A549 (cell line): ENCODE results near the gene KLHDC3. TPM values are rescaled to one million over a fixed set of nuclear protein-coding genes. Genes with fewer than 3 reads are reported as not detected.

Experiments
- ATAC-seq, 2 experiments: fragments of 200-7000 bp in 1 of 2; fragments of >200 bp in 1 of 2; cut with Nextera tagmentation in 1 of 2; cut with Tn5 transposase in 1 of 2; 3 replicates each; pipeline versions ENCODE4 v1.8.0 to v1.9.1; 2018 to 2020; ENCODE audit warnings: mild to moderate bottlenecking in 1 of 2, moderate library complexity in 1 of 2
- CTCF ChIA-PET: fragments of 300-600 bp; sonication (Branson Sonifier 250); formaldehyde crosslinking; extraction: SDS; loops from one replicate; lab custom pipeline; 2021; ENCODE audit warnings: antibody characterized with exemption, inconsistent platforms; lab: Yijun Ruan, JAX
- POLR2A ChIA-PET: fragments of 350-600 bp; formaldehyde crosslinking; extraction: SDS; loops from one replicate; lab custom pipeline; 2021; ENCODE audit warnings: antibody characterized with exemption, inconsistent platforms; lab: Yijun Ruan, JAX
- DNase-seq, 2 experiments: peaks; one replicate each; pipeline versions ENCODE4 v3.0.0 to v3.0.0-alpha.2; 2011 to 2016; ENCODE audit warnings: low read depth in 1 of 2, low spot score in 1 of 2
- FAIRE-seq: peaks from 2 replicates; lab custom pipeline; 2011; peaks lifted over from hg19 to GRCh38; lab: Jason Lieb, UNC
- H3K27ac ChIP-seq, 2 experiments: fragments of >200 bp; sonication (Bioruptor Twin); formaldehyde crosslinking; 3 replicates each; pipeline ENCODE4 v1.5.1; 2016 to 2017
- H3K4me1 ChIP-seq: fragments of >200 bp; sonication (Bioruptor Twin); formaldehyde crosslinking; 3 replicates; pipeline ENCODE4 v1.6.1; 2016
- H3K4me2 ChIP-seq: fragments of >200 bp; sonication (Bioruptor Twin); formaldehyde crosslinking; 3 replicates; pipeline ENCODE4 v1.6.1; 2016
- H3K4me3 ChIP-seq: fragments of >200 bp; sonication (Bioruptor Twin); formaldehyde crosslinking; 3 replicates; pipeline ENCODE4 v1.5.1; 2016
- H3K9me3 ChIP-seq: fragments of >200 bp; sonication (Bioruptor Twin); formaldehyde crosslinking; 3 replicates; pipeline ENCODE4 v1.6.1; 2016
- BHLHE40 ChIP-seq: IDR thresholded peaks from 2 replicates; pipeline ENCODE4 v1.6.1; 2012; ENCODE audit warnings: low read depth, low read length, inconsistent platforms
- CBX2 ChIP-seq: fragments of 200-600 bp; sonication (generic); IDR thresholded peaks from 2 replicates; pipeline ENCODE4 v1.6.1; 2016; ENCODE audit warnings: low read depth, mild to moderate bottlenecking, borderline replicate concordance
- EHF ChIP-seq: fragments of 250-450 bp; sonication (Bioruptor Pico); IDR thresholded peaks from 2 replicates; pipeline ENCODE4 v1.5.0; 2020; ENCODE audit warnings: mild to moderate bottlenecking
- ESRRA ChIP-seq: fragments of 150-350 bp; IDR thresholded peaks from 2 replicates; pipeline ENCODE4 v1.6.1; 2014; ENCODE audit warnings: mild to moderate bottlenecking, low read length, borderline replicate concordance
- FOXS1 ChIP-seq: fragments of 250-450 bp; sonication (Bioruptor Pico); IDR thresholded peaks from 2 replicates; pipeline ENCODE4 v1.5.0; 2020; ENCODE audit warnings: mild to moderate bottlenecking, moderate library complexity
- HEYL ChIP-seq: fragments of 250-450 bp; sonication (Bioruptor Pico); IDR thresholded peaks from 2 replicates; pipeline ENCODE4 v1.8.0; 2021; ENCODE audit warnings: mild to moderate bottlenecking, moderate library complexity
- HOXA7 ChIP-seq: fragments of 250-450 bp; sonication (Bioruptor Pico); IDR thresholded peaks from 2 replicates; pipeline ENCODE4 v1.5.0; 2020; ENCODE audit warnings: mild to moderate bottlenecking, moderate library complexity
- JUN ChIP-seq, 2 experiments: fragments of >200 bp; sonication (Bioruptor Twin); formaldehyde crosslinking; IDR thresholded peaks; 2 replicates in 1 of 2; 3 replicates in 1 of 2; pipeline ENCODE4 v1.6.1; 2016 to 2017
- KDM1A ChIP-seq: fragments of 200-600 bp; sonication (generic); IDR thresholded peaks from 2 replicates; pipeline ENCODE4 v1.6.1; 2016; ENCODE audit warnings: low read depth, mild to moderate bottlenecking
- MAZ ChIP-seq: fragments of 150-350 bp; IDR thresholded peaks from 2 replicates; pipeline ENCODE4 v1.6.1; 2014; ENCODE audit warnings: antibody characterized with exemption, low read depth, low read length, borderline replicate concordance
- NPAS2 ChIP-seq: fragments of 250-450 bp; sonication (Bioruptor Pico); IDR thresholded peaks from 2 replicates; pipeline ENCODE4 v1.8.0; 2022; ENCODE audit warnings: mild to moderate bottlenecking, moderate library complexity, borderline replicate concordance
- NR3C1 ChIP-seq: fragments of >200 bp; sonication (Bioruptor Twin); formaldehyde crosslinking; IDR thresholded peaks from 3 replicates; pipeline ENCODE4 v1.6.1; 2017
- RAD21 ChIP-seq, 2 experiments: fragments of >200 bp in 1 of 2; sonication (Bioruptor Twin) in 1 of 2; formaldehyde crosslinking in 1 of 2; IDR thresholded peaks in 1 of 2; conservative IDR thresholded peaks in 1 of 2; 2 replicates in 1 of 2; 3 replicates in 1 of 2; pipeline ENCODE4 v1.6.1; 2012 to 2018; ENCODE audit warnings: inconsistent platforms in 1 of 2
- RCOR1 ChIP-seq: fragments of 150-350 bp; IDR thresholded peaks from 2 replicates; pipeline ENCODE4 v1.6.1; 2014; ENCODE audit warnings: antibody characterized with exemption, low read length, low read depth
- RFX5 ChIP-seq: fragments of 450-650 bp; IDR thresholded peaks from 2 replicates; pipeline ENCODE4 v1.7.1; 2014; ENCODE audit warnings: antibody characterized with exemption, mild to moderate bottlenecking, moderate library complexity
- SREBF2 ChIP-seq: fragments of 450-650 bp; IDR thresholded peaks from 2 replicates; pipeline ENCODE4 v1.6.1; 2014; ENCODE audit warnings: mild to moderate bottlenecking, moderate library complexity
- TFCP2L1 ChIP-seq: fragments of 250-450 bp; sonication (Bioruptor Pico); IDR thresholded peaks from 2 replicates; pipeline ENCODE4 v1.5.0; 2021; ENCODE audit warnings: mild to moderate bottlenecking
- ZFP36 ChIP-seq: fragments of 450-650 bp; IDR thresholded peaks from 2 replicates; pipeline ENCODE4 v1.6.1; 2014; ENCODE audit warnings: borderline replicate concordance; ENCODE audit not compliant: partially characterized antibody
- ZNF302 ChIP-seq: fragments of 250-450 bp; sonication (Bioruptor Pico); IDR thresholded peaks from 2 replicates; pipeline ENCODE4 v1.9.0; 2021; ENCODE audit warnings: inconsistent platforms, mild to moderate bottlenecking, moderate library complexity
- ZSCAN20 ChIP-seq: fragments of 250-450 bp; sonication (Bioruptor Pico); IDR thresholded peaks from 2 replicates; pipeline ENCODE4 v1.8.0; 2022; ENCODE audit warnings: mild to moderate bottlenecking, moderate library complexity
- WGBS: methylation state at CpG from one replicate; pipeline ENCODE4 v1.1.6; 2017; ENCODE audit errors: missing lambda C conversion rate; 5-methylcytosine and 5-hydroxymethylcytosine counted together
- polyA plus RNA-seq, 4 experiments: library from polyadenylated mRNA; depleted of rRNA in 3 of 4; stranded (reverse); fragments of >200 nt; fragmentation: RNase III in 1 of 4; extraction: RNeasy Plus Mini Kit Qiagen cat#74134 plus additional on column Dnase treatment in 1 of 4; gene quantifications; 2 replicates in 3 of 4; 3 replicates in 1 of 4; pipeline ENCODE4 v1.2.3, GENCODE V29; 2011 to 2017
- TF ChIP-seq, protein P1 (sequence below): fragments of 200-600 bp; sonication (generic); IDR thresholded peaks from 2 replicates; pipeline ENCODE4 v1.6.1; 2016; ENCODE audit warnings: antibody characterized with exemption, mild to moderate bottlenecking, moderate library complexity
- TF ChIP-seq, protein P2 (sequence below): fragments of 450-650 bp; IDR thresholded peaks from 2 replicates; pipeline ENCODE4 v1.6.1; 2014; ENCODE audit warnings: antibody characterized with exemption
- TF ChIP-seq, protein P3 (sequence below): fragments of >200 bp; sonication (Bioruptor Twin); formaldehyde crosslinking; IDR thresholded peaks from 2 replicates; pipeline ENCODE4 v1.6.1; 2016
- TF ChIP-seq, protein P4 (sequence below): fragments of 250-450 bp; sonication (Bioruptor Pico); IDR thresholded peaks from 2 replicates; pipeline ENCODE4 v1.5.0; 2021; ENCODE audit warnings: mild to moderate bottlenecking, moderate library complexity, borderline replicate concordance
- TF ChIP-seq, protein P5 (sequence below): IDR thresholded peaks from 2 replicates; pipeline ENCODE4 v1.6.1; 2012; ENCODE audit warnings: low read depth, borderline replicate concordance
- TF ChIP-seq, protein P6 (sequence below): IDR thresholded peaks from 2 replicates; pipeline ENCODE4 v1.6.1; 2012

The KLHDC3 gene
- polyA plus RNA-seq, 2 of the 4 experiments (the other 2 are of a cell fraction) = 18.8 to 28.0 TPM

DNA sequence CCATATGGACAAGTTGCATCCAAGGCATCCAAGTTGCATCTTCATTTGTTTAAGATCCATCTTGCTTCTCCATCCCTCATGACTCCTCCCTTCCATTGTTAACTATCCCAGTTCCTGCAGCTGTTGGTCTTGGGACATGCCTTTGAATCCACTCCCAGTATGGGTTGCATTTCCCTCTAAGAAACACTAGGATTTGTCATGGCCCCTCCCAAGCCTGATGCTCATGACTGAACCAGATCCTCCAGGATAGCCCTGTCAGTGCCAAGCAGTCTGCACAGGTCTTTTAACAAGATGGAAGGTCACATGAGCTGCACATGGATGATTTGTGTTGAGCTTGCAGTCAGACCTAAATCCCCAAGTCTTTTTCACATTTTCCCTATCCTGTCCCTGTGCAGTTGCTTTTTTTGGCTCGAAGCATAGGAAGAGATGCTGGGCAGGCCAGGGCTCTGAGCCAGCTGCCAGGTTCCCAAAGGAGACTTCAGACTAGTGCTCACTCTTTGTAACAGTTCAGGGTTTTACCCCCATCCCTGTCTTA is 25.5 kb upstream of the KLHDC3 start:
- Histone ChIP-seq H3K4me3 (no peak overlapping the region), H3K9me3 (no peaks in the 10 kb centered on the region), H3K27ac (no peak overlapping the region), H3K4me1 (0 out of 3 replicates have a peak, but pooled peaks cover 8% of the 10 kb centered on the region), H3K4me2 (no peak overlapping the region)
- FAIRE-seq (no peak), DNase-seq (no peak), ATAC-seq (no peak)
- WGBS = 100% methylated on average over 1 of the region's 1 CpG
- TF ChIP-seq TFCP2L1 (CRISPR knock-in tag) = no peak
- no peak for TF ChIP-seq ZNF302
- no peak for TF ChIP-seq KDM1A
- TF ChIP-seq MAZ = no peak
- TF ChIP-seq RCOR1 = no peak
- TF ChIP-seq, protein P1, sequence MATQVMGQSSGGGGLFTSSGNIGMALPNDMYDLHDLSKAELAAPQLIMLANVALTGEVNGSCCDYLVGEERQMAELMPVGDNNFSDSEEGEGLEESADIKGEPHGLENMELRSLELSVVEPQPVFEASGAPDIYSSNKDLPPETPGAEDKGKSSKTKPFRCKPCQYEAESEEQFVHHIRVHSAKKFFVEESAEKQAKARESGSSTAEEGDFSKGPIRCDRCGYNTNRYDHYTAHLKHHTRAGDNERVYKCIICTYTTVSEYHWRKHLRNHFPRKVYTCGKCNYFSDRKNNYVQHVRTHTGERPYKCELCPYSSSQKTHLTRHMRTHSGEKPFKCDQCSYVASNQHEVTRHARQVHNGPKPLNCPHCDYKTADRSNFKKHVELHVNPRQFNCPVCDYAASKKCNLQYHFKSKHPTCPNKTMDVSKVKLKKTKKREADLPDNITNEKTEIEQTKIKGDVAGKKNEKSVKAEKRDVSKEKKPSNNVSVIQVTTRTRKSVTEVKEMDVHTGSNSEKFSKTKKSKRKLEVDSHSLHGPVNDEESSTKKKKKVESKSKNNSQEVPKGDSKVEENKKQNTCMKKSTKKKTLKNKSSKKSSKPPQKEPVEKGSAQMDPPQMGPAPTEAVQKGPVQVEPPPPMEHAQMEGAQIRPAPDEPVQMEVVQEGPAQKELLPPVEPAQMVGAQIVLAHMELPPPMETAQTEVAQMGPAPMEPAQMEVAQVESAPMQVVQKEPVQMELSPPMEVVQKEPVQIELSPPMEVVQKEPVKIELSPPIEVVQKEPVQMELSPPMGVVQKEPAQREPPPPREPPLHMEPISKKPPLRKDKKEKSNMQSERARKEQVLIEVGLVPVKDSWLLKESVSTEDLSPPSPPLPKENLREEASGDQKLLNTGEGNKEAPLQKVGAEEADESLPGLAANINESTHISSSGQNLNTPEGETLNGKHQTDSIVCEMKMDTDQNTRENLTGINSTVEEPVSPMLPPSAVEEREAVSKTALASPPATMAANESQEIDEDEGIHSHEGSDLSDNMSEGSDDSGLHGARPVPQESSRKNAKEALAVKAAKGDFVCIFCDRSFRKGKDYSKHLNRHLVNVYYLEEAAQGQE = no peak
- no peak for TF ChIP-seq ESRRA
- TF ChIP-seq EHF (CRISPR knock-in tag) = no peak
- no peak for TF ChIP-seq RAD21 (conservative IDR thresholded peaks at IDR 0.05 in 1 of 2, IDR thresholded peaks at IDR 0.05 in 1 of 2)
- no peak for TF ChIP-seq HOXA7 (CRISPR knock-in tag)
- TF ChIP-seq, protein P2, sequence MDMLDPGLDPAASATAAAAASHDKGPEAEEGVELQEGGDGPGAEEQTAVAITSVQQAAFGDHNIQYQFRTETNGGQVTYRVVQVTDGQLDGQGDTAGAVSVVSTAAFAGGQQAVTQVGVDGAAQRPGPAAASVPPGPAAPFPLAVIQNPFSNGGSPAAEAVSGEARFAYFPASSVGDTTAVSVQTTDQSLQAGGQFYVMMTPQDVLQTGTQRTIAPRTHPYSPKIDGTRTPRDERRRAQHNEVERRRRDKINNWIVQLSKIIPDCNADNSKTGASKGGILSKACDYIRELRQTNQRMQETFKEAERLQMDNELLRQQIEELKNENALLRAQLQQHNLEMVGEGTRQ = no peak
- no peak for TF ChIP-seq RFX5
- no peak for TF ChIP-seq SREBF2
- no peak for TF ChIP-seq JUN (IDR thresholded peaks at IDR 0.05)
- TF ChIP-seq, protein P3, sequence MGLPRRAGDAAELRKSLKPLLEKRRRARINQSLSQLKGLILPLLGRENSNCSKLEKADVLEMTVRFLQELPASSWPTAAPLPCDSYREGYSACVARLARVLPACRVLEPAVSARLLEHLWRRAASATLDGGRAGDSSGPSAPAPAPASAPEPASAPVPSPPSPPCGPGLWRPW = no peak
- no peak for TF ChIP-seq BHLHE40
- TF ChIP-seq, protein P4, sequence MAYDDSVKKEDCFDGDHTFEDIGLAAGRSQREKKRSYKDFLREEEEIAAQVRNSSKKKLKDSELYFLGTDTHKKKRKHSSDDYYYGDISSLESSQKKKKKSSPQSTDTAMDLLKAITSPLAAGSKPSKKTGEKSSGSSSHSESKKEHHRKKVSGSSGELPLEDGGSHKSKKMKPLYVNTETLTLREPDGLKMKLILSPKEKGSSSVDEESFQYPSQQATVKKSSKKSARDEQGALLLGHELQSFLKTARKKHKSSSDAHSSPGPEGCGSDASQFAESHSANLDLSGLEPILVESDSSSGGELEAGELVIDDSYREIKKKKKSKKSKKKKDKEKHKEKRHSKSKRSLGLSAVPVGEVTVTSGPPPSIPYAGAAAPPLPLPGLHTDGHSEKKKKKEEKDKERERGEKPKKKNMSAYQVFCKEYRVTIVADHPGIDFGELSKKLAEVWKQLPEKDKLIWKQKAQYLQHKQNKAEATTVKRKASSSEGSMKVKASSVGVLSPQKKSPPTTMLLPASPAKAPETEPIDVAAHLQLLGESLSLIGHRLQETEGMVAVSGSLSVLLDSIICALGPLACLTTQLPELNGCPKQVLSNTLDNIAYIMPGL (CRISPR knock-in tag) = no peak
- TF ChIP-seq NPAS2 = no peak
- no peak for TF ChIP-seq CBX2
- CTCF ChIA-PET = interaction anchor here (0.9 to 1.3 kb wide), 2 partner anchors 15 to 66 kb away, joined by 3 to 5 read pairs; no protein-coding TSS in a partner anchor
- POLR2A ChIA-PET = no interaction called here

DNA sequence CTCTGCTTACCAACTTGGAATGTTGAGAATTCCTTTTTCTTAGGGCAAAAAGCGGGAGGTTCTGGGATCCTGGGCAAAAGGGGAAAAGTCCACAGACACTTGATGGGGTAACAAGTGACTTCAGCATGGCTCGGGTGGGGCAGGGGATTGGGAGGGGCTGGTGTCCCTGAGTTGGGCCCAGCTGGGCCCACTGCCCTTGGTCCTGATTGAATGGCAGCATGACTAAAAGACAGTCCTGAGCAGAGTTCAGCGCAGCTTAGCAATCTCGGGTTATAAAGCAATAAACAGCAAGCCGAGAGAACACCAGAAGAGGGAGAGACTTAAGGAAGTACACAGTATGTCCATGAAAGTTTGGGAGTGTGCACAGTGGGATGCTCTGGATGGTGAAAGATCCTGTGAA is 24.1 kb upstream of the KLHDC3 start:
- WGBS = 98% methylated on average over 5 of the region's 5 CpGs
- CTCF ChIA-PET = interaction anchor here (0.6 kb wide), 1 partner anchor 43 kb away, joined by 5 read pairs; no protein-coding TSS in a partner anchor
- no peak for ATAC-seq
- POLR2A ChIA-PET = no interaction called here
- Histone ChIP-seq H3K4me1 (0 out of 3 replicates have a peak, but pooled peaks cover 8% of the 10 kb centered on the region), H3K9me3 (no peaks in the 10 kb centered on the region), H3K4me2 (no peak overlapping the region), H3K4me3 (no peak overlapping the region), H3K27ac (no peak overlapping the region)
- no peak for FAIRE-seq
- DNase-seq = no peak
- TF ChIP-seq FOXS1 (CRISPR knock-in tag) (no peak), ZFP36 (no peak), ZSCAN20 (CRISPR knock-in tag) (no peak), NR3C1 (no peak), HEYL (CRISPR knock-in tag) (no peak)
- TF ChIP-seq, protein P5, sequence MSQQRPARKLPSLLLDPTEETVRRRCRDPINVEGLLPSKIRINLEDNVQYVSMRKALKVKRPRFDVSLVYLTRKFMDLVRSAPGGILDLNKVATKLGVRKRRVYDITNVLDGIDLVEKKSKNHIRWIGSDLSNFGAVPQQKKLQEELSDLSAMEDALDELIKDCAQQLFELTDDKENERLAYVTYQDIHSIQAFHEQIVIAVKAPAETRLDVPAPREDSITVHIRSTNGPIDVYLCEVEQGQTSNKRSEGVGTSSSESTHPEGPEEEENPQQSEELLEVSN = no peak
- TF ChIP-seq, protein P1 = no peak
- TF ChIP-seq, protein P3 = no peak
- TF ChIP-seq, protein P6, sequence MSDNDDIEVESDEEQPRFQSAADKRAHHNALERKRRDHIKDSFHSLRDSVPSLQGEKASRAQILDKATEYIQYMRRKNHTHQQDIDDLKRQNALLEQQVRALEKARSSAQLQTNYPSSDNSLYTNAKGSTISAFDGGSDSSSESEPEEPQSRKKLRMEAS = no peak
